ENCODE data around the gene SLC9A2. TPM values are rescaled to one million over a fixed set of nuclear protein-coding genes. Genes with fewer than 3 reads are reported as not detected.

The SLC9A2 gene
- not detected in 2 replicates for total RNA-seq (ENCODE audit: low replicate concordance)

GRCh38 chr2:102619414-102620319, at the start of gene SLC9A2:
Gene SLC9A2, plus strand, starts transcription at chr2:102619553. Its CDS starts 296 bp downstream, at chr2:102619849.

Other genes starting within 250 kb of the SLC9A2 start
- not detected in 2 replicates for gene IL18RAP, start 196.4 kb upstream of the SLC9A2 start, total RNA-seq (ENCODE audit: low replicate concordance)
- not detected in 2 replicates for gene SLC9A4, start 146.3 kb upstream of the SLC9A2 start, total RNA-seq (ENCODE audit: low replicate concordance)
- gene TMEM182, start 142.5 kb downstream of the SLC9A2 start, total RNA-seq (ENCODE audit: low replicate concordance) = 0.94 and 1.9 TPM in 2 replicates

Measured in smooth muscle cell of the coronary artery (primary cell).